PC-9 (cell line): ENCODE measurements around the gene HESX1. TPM values are rescaled to one million over a fixed set of nuclear protein-coding genes. Genes with fewer than 3 reads are reported as not detected.
A peak's percentile ranks its signal among the peaks of the same experiment; 100 is the strongest.

ENCODE experiments used
- BruUV-seq: library from RNA; stranded (reverse); fragments of 400-500 nt; replicated peaks from 2 replicates; lab custom pipeline; 2021; lab: Mats Ljungman, UMichigan
- CTCF ChIA-PET: fragments of 300-600 bp; sonication (Branson Sonifier 250); formaldehyde crosslinking; loops from one replicate; lab custom pipeline; 2022; ENCODE audit warnings: antibody characterized with exemption; lab: Charles Lee
- POLR2A ChIA-PET: fragments of 300-600 bp; sonication (Branson Sonifier 250); formaldehyde crosslinking; loops from one replicate; lab custom pipeline; 2022; ENCODE audit warnings: antibody characterized with exemption; ENCODE audit not compliant: unreplicated experiment; lab: Charles Lee
- DNase-seq, 2 experiments: peaks; one replicate each; pipeline versions ENCODE4 v3.0.0 to v3.0.0-alpha.2; 2015 to 2022; ENCODE audit warnings: mixed read lengths in 1 of 2
- H2AFZ ChIP-seq: fragments of 200-600 bp; sonication (generic); 2 replicates; pipeline ENCODE4 v1.8.1; 2017; ENCODE audit warnings: antibody characterized with exemption
- H3F3A ChIP-seq: fragments of 200-600 bp; sonication (generic); 2 replicates; pipeline ENCODE4 v1.8.1; 2017; ENCODE audit warnings: antibody characterized with exemption, mild to moderate bottlenecking, low read depth; ENCODE audit not compliant: insufficient read depth
- H3K27ac ChIP-seq: fragments of 200-600 bp; sonication (generic); 2 replicates; pipeline ENCODE4 v1.6.1; 2016; ENCODE audit warnings: mixed run types
- H3K27me3 ChIP-seq: fragments of 200-600 bp; sonication (generic); 2 replicates; pipeline ENCODE4 v1.6.1; 2016; ENCODE audit warnings: low read depth, mixed run types; ENCODE audit not compliant: insufficient read depth
- H3K36me3 ChIP-seq: fragments of 200-600 bp; sonication (generic); 2 replicates; pipeline ENCODE4 v1.6.1; 2016; ENCODE audit warnings: low read depth, mixed run types
- H3K4me1 ChIP-seq: fragments of 200-600 bp; sonication (generic); replicated peaks from 2 replicates; pipeline ENCODE4 v1.6.1; 2016; ENCODE audit warnings: mixed run types; ENCODE audit not compliant: insufficient read depth
- H3K4me2 ChIP-seq: fragments of 200-600 bp; sonication (generic); 2 replicates; pipeline ENCODE4 v1.6.1; 2017; ENCODE audit warnings: mixed run types
- H3K4me3 ChIP-seq: fragments of 200-600 bp; sonication (generic); 2 replicates; pipeline ENCODE4 v1.6.1; 2016; ENCODE audit warnings: mixed run types
- H3K79me2 ChIP-seq: fragments of 200-600 bp; sonication (generic); 2 replicates; pipeline ENCODE4 v1.6.1; 2017; ENCODE audit warnings: low read depth, mixed run types
- H3K9me2 ChIP-seq: fragments of 200-600 bp; sonication (generic); 2 replicates; pipeline ENCODE4 v1.8.1; 2017; ENCODE audit warnings: mild to moderate bottlenecking; ENCODE audit not compliant: insufficient read depth
- H3K9me3 ChIP-seq: fragments of 200-600 bp; sonication (generic); 2 replicates; pipeline ENCODE4 v1.8.1; 2016; ENCODE audit warnings: low read depth; ENCODE audit not compliant: insufficient read depth
- H4K20me1 ChIP-seq: fragments of 200-600 bp; sonication (generic); 2 replicates; pipeline ENCODE4 v1.8.1; 2017; ENCODE audit not compliant: insufficient read depth
- EZH2 ChIP-seq: fragments of 200-600 bp; sonication (generic); IDR thresholded peaks from 2 replicates; pipeline ENCODE4 v1.8.0; 2017; ENCODE audit warnings: antibody characterized with exemption, low read depth
- intact Hi-C: fragments of 100-400 bp; cut with micrococcal nuclease; formaldehyde crosslinking; loops from one replicate; pipeline ENCODE4 v1.10.0; 2022; ENCODE audit not compliant: unreplicated experiment
- total RNA-seq: library from RNA; stranded (reverse); gene quantifications from 2 replicates; pipeline ENCODE4 v1.2.3, GENCODE V29; 2021
- TF ChIP-seq, protein P1 (sequence below): fragments of 200-600 bp; sonication (generic); conservative IDR thresholded peaks from 2 replicates; pipeline ENCODE4 v1.6.1; 2017; ENCODE audit warnings: mixed run types, antibody characterized with exemption, mild to moderate bottlenecking, moderate library complexity

The HESX1 gene
- total RNA-seq, 1 experiment from 2014 or later = 4.4 TPM

DNA sequence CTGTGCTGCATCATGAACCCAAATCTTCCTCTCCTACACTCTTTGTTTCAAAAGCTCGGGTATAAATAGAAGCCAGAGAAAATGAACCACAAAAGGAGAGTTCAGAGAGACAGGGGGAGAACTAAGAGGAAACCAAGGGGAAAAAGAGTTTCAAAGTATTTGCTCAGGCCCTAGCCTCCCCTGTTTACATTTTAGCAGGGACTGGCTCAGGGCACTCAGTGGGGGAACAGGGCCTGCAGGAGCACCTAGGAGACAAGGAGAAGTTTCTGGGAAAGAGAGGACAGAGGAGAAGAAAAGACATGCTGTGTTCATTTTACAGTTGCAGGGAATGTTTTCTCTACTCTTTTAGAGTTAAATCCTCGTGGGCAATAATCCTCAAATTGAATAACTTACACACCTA lies 26.1 kb downstream of the HESX1 start:
- no peaks in the 10 kb centered on the region for H3K36me3 ChIP-seq
- no peaks in the 10 kb centered on the region for H3K27me3 ChIP-seq
- no peaks in the 10 kb centered on the region for H4K20me1 ChIP-seq
- CTCF ChIA-PET = no interaction called here
- no peak overlapping the region for H3K4me2 ChIP-seq
- H3K27ac ChIP-seq = no peak overlapping the region
- no peaks in the 10 kb centered on the region for H3K79me2 ChIP-seq
- no peaks in the 10 kb centered on the region for H3K9me2 ChIP-seq
- no peaks in the 10 kb centered on the region for H3K9me3 ChIP-seq
- POLR2A ChIA-PET = no interaction called here
- no peak for DNase-seq
- intact Hi-C loops = loop anchor here (5.0 kb wide), 3 partner anchors 259 to 679 kb away; partner anchors contain the start of gene SLMAP
- H3F3A ChIP-seq = no peaks in the 10 kb centered on the region; the same call in 1 of the 2 replicates
- BruUV-seq = no TSS peak
- peaks cover 3% of the 10 kb centered on the region; the same call in 1 of the 2 replicates for H3K4me1 ChIP-seq
- no peak overlapping the region for H2AFZ ChIP-seq
- TF ChIP-seq, protein P1, sequence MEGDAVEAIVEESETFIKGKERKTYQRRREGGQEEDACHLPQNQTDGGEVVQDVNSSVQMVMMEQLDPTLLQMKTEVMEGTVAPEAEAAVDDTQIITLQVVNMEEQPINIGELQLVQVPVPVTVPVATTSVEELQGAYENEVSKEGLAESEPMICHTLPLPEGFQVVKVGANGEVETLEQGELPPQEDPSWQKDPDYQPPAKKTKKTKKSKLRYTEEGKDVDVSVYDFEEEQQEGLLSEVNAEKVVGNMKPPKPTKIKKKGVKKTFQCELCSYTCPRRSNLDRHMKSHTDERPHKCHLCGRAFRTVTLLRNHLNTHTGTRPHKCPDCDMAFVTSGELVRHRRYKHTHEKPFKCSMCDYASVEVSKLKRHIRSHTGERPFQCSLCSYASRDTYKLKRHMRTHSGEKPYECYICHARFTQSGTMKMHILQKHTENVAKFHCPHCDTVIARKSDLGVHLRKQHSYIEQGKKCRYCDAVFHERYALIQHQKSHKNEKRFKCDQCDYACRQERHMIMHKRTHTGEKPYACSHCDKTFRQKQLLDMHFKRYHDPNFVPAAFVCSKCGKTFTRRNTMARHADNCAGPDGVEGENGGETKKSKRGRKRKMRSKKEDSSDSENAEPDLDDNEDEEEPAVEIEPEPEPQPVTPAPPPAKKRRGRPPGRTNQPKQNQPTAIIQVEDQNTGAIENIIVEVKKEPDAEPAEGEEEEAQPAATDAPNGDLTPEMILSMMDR = no peak
- TF ChIP-seq EZH2 = no peak
- no peak overlapping the region for H3K4me3 ChIP-seq

DNA sequence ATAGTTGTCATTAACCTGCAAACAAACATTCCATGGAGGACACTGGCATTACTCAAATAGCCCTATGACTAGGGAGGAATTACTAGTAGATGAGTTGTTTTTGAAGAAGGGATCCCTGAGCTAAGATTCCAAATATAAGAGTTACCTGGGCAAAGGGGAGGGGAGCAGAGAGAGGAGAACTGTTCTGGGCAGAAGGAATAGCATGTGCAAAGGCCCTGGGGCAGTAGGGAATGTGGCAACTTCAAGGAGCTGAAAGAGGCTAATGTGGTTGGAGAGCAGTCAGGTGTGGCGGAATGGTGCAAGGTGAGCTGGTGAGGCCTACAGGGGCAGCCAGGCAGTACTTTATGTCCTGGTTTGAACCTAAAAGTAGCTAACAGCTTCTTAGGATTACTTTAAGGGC lies 28.8 kb downstream of the HESX1 start:
- BruUV-seq = no TSS peak
- H3K9me2 ChIP-seq = no peaks in the 10 kb centered on the region
- no peaks in the 10 kb centered on the region for H3K27me3 ChIP-seq
- H3F3A ChIP-seq = no peaks in the 10 kb centered on the region; the same call in 1 of the 2 replicates
- no peaks in the 10 kb centered on the region for H3K36me3 ChIP-seq
- no peaks in the 10 kb centered on the region for H3K9me3 ChIP-seq
- H3K4me3 ChIP-seq = no peak overlapping the region
- no peak for DNase-seq
- H4K20me1 ChIP-seq = no peaks in the 10 kb centered on the region
- H3K79me2 ChIP-seq = no peaks in the 10 kb centered on the region
- peaks cover 3% of the 10 kb centered on the region; the same call in 1 of the 2 replicates for H3K4me1 ChIP-seq
- ChIA-PET CTCF (interaction anchor here (0.6 to 1.2 kb wide), 3 partner anchors 8 to 425 kb away, joined by 3 read pairs; no protein-coding TSS in a partner anchor), POLR2A (no interaction called here)
- no peak overlapping the region for H2AFZ ChIP-seq
- H3K4me2 ChIP-seq = no peak overlapping the region
- intact Hi-C loops = loop anchor here (1.0 to 5.0 kb wide), 4 partner anchors 164 to 681 kb away; partner anchors contain the start of gene SLMAP
- no peak for TF ChIP-seq EZH2
- TF ChIP-seq, protein P1 = no peak
- H3K27ac ChIP-seq = no peak overlapping the region

DNA sequence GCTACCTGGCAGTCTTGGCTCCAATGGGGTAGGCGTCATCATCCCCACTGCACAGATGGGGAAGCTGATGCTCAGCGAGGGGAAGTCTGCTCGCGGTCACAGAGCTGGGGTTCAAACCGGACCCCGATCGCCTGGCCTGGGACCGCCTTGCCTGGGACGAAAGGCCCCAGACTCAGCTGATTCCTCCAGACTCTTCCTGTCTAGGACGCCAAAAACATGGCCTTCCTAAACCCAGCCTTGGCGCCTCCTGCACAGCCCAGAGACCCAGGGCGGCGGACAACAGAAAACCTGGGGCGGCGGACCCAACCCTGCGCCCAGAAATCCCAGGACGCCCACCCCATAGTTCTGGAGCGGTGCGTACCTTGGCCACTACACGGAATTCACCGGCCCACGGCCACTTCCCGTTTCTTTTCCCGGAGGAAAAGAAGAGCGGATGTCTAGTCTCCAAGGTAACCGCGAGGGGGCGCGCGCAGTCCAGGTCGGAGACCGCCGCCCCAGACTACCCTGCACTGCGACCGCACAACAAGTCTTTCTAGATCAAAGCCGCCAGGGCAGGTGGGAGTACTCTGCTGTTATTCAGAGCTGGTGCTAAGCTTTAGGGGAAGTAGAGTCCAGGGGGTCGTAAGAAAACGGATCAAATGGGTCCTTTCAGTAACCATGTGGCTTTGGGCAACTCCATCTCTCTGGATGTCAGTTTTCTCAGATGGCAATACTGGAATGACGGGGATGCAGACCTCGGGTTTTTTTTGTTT lies 29.7 kb downstream of the HESX1 start:
- H3F3A ChIP-seq = no peaks in the 10 kb centered on the region; the same call in 1 of the 2 replicates
- no peaks in the 10 kb centered on the region for H4K20me1 ChIP-seq
- no TSS peak for BruUV-seq
- H3K27ac ChIP-seq = no peak overlapping the region
- DNase-seq = peak; percentile 60 to 75
- no peaks in the 10 kb centered on the region for H3K9me3 ChIP-seq
- no peaks in the 10 kb centered on the region for H3K9me2 ChIP-seq
- H3K27me3 ChIP-seq = no peaks in the 10 kb centered on the region
- H3K4me1 ChIP-seq = peaks cover 3% of the 10 kb centered on the region; the same call in 1 of the 2 replicates
- no peak for TF ChIP-seq EZH2
- TF ChIP-seq, protein P1 = peak; percentile 81
- CTCF ChIA-PET = interaction anchor here (0.6 to 1.4 kb wide), 7 partner anchors 9 to 686 kb away, joined by 3 to 6 read pairs (median 3); no protein-coding TSS in a partner anchor
- H3K36me3 ChIP-seq = no peaks in the 10 kb centered on the region
- H3K4me3 ChIP-seq = peak overlapping the region; percentile 54
- intact Hi-C loops = loop anchor here (1.0 to 5.0 kb wide), 5 partner anchors 163 to 682 kb away; partner anchors contain the start of gene SLMAP
- H3K4me2 ChIP-seq = peak overlapping the region; percentile 85
- POLR2A ChIA-PET = interaction anchor here (0.5 to 0.7 kb wide), 4 partner anchors 149 to 580 kb away, joined by 3 to 8 read pairs (median 4); no protein-coding TSS in a partner anchor
- H2AFZ ChIP-seq = peak overlapping the region; percentile 91
- no peaks in the 10 kb centered on the region for H3K79me2 ChIP-seq
